Endometrial microvascular endothelial cells (primary cell): ENCODE measurements around the gene GNG3. TPM values are rescaled to one million over a fixed set of nuclear protein-coding genes. Genes with fewer than 3 reads are reported as not detected.
"Not testable (repeated sequence)": the region's sequence is repeated elsewhere in the genome, so short reads cannot be mapped to it uniquely, and the experiment has no call there.

Experiments
- in situ Hi-C: cut with HindIII; loops from 2 replicates; pipeline ENCODE4 v1.10.0; 2017; ENCODE audit warnings: low sequenced_read_pairs, low pct_unique_long_range_greater_than_20kb; ENCODE audit errors: inconsistent ontology term
- total RNA-seq: library from RNA; depleted of rRNA; stranded (reverse); fragments of >200 nt; gene quantifications from one replicate; pipeline ENCODE4 v1.2.3, GENCODE V29; 2015; ENCODE audit errors: inconsistent ontology term

Gene GNG3
- total RNA-seq, 1 donor from 2014 or later: not detected

DNA sequence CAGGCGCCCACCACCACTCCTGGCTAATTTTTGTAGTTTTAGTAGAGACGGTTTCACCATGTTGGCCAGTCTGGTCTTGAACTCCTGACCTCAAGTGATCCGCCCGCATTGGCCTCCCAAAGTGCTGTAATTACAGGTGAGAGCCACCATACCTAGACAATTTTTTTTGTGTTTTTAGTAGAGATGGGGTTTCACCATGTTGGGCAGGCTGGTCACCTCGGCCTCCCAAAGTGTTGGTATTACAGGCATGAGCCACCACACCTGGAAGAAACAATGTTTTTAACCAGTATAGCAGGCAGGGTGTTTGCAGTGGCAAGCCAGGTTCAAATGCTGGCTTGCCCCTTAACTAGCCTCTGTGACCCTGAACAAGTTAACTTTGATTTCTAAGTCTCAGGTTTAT lies 42.5 kb downstream of the GNG3 start:
- in situ Hi-C loops: not testable (repeated sequence)

DNA sequence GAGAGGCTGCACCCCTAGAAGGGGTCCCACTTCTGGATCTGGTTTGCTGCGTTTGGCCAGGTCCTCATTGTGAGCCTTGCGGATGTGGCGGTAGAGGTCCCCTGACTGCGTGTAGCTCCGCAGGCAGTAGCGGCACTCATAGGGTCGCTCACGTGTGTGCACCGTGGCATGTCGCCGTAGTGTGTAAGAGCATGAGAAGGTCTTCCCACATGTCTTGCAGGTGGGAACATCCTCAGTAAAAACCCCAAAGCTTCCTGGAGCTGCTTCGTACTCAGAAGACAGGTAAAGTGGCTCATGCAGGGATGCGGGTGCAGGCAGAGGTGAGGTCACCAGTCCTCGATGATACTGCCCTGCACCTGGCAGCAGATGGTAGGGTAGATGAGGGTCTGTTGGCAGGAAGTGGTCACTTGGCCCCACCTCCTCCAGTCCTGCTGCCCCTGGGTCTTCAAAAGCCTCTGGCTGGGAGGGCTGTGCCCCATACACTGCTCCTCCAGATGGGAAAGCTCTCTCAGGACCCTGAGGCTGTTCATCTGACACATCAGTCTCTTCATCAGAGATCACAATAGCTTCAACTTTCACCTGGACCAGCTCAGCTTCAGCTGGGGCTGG lies 44.8 kb downstream of the GNG3 start:
- in situ Hi-C loops: no loop called here

DNA sequence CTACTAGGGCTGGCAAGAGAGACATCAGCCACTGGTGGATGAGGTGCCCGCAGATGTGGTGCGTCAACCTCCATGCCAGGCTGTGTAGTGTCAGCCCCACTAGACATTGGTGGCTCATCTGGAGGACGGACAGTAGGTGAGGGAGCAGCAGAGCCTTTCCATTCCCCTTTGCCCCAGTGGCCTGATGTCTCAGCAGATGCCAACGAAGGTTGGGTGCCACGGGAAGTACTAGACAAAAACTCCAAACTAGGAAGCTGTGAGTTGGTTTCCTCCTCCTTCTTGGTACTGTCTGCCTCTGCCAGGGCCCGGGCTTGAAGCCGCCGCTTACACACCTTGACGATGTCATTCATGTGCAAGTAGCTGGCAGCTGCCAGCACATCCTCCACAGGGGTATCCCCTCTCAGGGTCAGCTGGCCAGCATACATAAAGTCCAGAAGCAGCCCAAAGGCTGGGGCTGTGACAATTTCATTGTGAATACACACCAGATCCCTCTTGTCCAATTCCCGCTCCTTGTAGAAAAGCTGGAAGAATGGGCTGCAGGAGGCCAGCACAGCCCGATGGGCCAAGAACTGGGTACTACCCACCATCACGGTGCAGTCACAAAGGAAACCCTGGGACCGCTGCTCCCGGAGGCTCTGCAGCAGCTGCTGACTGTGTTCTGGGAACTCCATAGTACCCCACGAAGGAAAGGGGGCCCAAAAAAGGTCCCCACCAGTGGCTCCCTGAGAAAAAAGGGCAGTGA lies 45.7 kb downstream of the GNG3 start:
- in situ Hi-C loops: no loop called here

DNA sequence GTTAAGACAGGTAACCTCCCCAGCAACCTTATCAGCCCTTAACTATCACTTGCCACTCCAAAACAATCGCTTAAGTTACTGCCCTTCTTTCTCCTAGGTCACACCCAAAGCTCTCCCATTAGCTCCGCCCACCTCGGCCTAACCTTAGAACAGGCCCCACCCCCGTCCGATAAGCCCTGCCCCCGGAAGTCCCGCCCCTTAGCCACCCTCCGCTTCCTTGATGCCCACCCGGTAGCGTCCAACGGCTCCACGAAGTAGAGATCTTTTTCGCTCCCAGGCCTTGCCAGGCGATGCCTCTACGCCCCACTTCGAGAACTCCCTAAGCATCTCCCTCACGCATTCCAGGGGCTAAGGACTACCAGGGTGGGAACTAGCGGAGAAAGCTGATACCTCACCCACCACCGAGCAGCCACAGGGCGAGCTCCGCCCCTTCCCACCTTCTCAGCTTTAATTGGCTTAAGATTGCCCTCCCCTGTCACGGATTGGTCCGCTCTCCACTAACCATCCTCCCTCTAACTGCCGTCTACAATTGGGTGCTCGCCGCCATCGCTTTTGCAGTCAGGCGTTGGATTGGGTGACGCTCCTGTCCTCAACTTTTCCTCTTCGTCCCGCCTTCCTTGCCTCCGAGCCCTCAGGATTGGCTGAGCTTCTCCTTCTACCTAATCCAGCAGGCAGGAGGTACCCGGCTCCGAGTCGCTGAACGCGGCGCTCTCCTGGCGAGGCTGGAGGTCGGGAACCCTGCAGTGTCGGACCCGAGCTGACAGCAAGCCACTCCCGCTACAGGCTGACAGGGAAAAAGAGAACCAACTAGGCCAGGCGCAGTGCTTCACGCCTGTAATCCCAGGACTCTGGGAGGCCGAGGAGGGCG lies 46.5 kb downstream of the GNG3 start, which contains the start of gene ZBTB3:
ZBTB3 (minus strand) TSS at position 425 of the 868 bp plus-strand sequence. CDS start 496 bp downstream, outside the sequence.
- in situ Hi-C loops: no loop called here

DNA sequence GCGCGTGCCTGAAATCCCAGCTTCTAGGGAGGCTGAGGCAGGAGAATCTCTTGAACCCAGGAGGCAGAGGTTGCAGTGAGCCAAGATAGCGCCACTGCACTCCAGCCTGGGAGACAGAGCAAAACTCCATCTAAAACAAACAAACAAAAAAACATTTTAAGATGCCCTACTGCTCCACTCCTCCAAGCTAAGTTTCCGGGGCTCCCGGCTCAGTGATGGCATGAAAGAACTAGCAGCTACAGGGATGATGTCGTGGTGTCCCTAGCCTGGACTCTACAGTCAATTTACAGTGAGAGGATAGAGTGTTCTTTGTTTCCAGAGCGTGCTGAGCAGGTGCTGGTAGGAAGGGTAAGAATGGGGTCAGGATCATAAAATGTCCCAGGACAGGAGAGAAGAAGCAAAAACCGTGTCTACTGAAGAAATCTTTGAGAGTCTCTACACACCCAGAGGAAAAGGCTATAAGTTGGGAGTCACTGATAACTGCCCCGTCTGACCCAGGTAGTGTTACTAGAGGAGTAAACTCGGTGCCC lies 47.7 kb downstream of the GNG3 start:
- in situ Hi-C loops: no loop called here

DNA sequence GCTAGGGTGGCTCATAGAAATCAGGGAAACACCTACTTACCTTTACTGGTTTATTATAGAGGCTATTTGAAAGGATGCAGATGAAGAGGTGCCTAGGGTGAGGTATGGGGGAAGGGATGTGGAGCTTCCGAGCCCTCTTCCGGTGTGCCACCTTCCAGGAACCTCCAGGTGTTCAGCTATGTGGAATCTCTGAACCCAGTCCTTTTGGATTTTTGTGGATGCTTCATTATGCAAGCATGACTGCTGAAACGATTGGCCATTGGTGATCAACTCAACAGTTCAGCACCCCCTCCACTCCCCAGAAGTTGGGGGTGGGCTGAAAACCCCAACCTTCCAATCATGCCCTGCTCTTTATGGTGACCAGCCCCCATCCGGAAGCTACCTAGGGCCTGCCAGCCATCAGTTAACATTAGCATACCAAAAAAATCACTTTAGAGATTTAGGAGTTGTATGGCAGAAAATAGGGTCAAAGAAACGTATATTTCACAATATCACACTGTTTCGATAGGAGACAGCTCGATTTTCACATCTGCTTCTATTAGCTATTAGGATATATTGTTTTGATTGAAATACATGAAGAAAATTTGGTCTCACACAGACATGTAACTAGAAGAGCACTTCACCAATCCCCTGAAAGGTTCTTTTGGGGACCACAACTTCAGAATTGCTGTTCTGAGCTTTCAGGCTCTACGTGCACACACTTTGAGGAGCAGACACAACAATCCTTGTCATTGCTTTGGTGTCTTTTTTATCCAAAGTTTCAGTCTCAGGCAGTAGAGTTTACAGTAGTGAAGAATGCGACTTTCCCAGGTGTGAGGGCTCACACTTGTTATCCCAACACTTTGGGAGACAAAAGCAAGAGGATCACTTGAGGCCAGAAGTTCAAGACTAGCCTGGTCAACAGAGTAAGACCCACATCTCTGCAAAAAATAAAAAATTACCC lies 50.6 kb downstream of the GNG3 start:
- in situ Hi-C loops: no loop called here

Other genes starting within 250 kb of the GNG3 start
- 299 TPM for gene AHNAK, start 160.9 kb upstream of the GNG3 start, total RNA-seq
- 1,762 TPM for gene EEF1G, start 133.8 kb upstream of the GNG3 start, total RNA-seq
- gene TUT1, start 116.2 kb upstream of the GNG3 start, total RNA-seq: 12.7 TPM
- 195 TPM for gene MTA2, start 105.8 kb upstream of the GNG3 start, total RNA-seq
- 42.1 TPM for gene EML3, start 94.9 kb upstream of the GNG3 start, total RNA-seq
- gene ROM1, start 94.4 kb upstream of the GNG3 start, total RNA-seq: 8.0 TPM
- gene B3GAT3, start 85.7 kb upstream of the GNG3 start, total RNA-seq: 40.0 TPM
- gene GANAB, start 61.1 kb upstream of the GNG3 start, total RNA-seq: 294 TPM
- gene INTS5, start 54.4 kb upstream of the GNG3 start, total RNA-seq: 35.2 TPM
- gene C11orf98, start 42.5 kb upstream of the GNG3 start, total RNA-seq: 87.7 TPM
- gene CSKMT, start 42.4 kb upstream of the GNG3 start, total RNA-seq: 3.9 TPM
- gene UQCC3, start 36.0 kb upstream of the GNG3 start, total RNA-seq: 12.4 TPM
- 5.8 TPM for gene LBHD1, start 35.4 kb upstream of the GNG3 start, total RNA-seq
- 89.8 TPM for gene UBXN1, start 28.6 kb upstream of the GNG3 start, total RNA-seq
- gene LRRN4CL, start 18.1 kb upstream of the GNG3 start, total RNA-seq: not detected
- 55.5 TPM for gene BSCL2, start 252 bp upstream of the GNG3 start, total RNA-seq
- 6.7 TPM for gene HNRNPUL2, start 19.8 kb downstream of the GNG3 start, total RNA-seq
- 28.1 TPM for gene TTC9C, start 20.8 kb downstream of the GNG3 start, total RNA-seq
- gene ZBTB3, start 46.5 kb downstream of the GNG3 start, total RNA-seq: 9.9 TPM
- 85.5 TPM for gene POLR2G, start 53.9 kb downstream of the GNG3 start, total RNA-seq
- 22.1 TPM for gene TAF6L, start 63.7 kb downstream of the GNG3 start, total RNA-seq
- gene TMEM179B, start 79.7 kb downstream of the GNG3 start, total RNA-seq: 91.6 TPM
- 27.6 TPM for gene TMEM223, start 84.3 kb downstream of the GNG3 start, total RNA-seq
- 45.7 TPM for gene NXF1, start 97.8 kb downstream of the GNG3 start, total RNA-seq
- 33.4 TPM for gene STX5, start 124.4 kb downstream of the GNG3 start, total RNA-seq
- not detected for gene TEX54, start 125.2 kb downstream of the GNG3 start, total RNA-seq
- gene WDR74, start 131.9 kb downstream of the GNG3 start, total RNA-seq: 49.7 TPM
- gene SLC3A2, start 173.2 kb downstream of the GNG3 start, total RNA-seq: 224 TPM
- gene CHRM1, start 213.7 kb downstream of the GNG3 start, total RNA-seq: not detected